ENCODE results near the gene CASP14.
A peak's percentile ranks its signal among the peaks of the same experiment; 100 is the strongest.
"Not testable (repeated sequence)": the region's sequence is repeated elsewhere in the genome, so short reads cannot be mapped to it uniquely, and the experiment has no call there.

Gene CASP14

DNA sequence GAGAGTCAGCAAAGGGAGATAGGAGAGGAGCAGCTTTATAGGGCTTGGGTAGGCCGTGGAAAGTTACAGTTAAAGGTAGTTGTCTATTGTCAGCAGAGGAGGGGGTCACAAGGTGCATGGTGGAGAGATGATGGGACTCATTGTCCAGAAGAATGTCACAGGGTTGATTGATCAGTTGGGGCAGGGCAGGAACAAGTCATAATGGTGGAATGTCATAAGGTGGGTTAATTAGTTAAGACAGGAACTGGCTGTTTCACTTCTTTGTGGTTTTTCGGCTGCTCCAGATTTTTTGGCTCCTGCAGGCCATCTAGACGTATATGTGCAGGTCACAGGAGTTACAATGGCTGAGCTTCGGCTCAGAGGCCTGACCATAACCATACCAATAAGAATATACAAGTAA lies 21.1 kb downstream of the CASP14 start:
- DNase-seq (ENCODE audit: extremely low read depth in 1 of 2, low read depth in 1 of 2): not testable (repeated sequence)

DNA sequence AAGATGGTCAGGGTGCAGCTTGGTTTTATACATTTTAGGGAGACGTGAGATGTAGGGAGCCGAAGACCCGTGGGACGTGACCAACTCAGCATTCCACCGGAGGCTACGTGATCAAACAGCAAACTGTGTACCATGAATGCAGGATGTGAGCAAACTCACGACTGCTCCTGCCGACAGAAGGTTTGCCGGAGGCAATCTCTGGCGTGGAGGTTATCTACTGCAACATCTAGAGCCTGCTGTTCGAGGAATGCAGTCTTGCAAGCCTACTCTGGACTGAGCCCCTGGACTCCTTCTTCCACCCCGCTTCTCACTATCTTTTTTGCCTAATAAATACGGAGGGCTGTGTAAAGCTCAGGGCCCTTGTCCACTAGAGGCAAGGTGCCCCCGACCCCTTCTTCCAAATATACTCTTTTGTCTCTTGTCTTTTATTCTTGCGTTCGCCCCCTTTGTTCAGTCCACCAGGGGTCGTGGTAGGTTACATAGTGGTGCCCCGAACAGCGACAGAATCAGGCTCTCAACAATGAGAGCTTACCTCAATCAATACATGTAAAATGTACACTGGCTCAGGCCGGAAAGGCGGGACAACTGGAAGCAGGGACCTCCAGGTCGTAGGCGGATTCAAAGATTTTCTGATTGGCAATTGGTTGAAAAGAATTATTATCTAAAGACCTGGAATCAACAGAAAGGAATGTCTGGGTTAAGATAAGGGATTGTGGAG lies 23.8 kb downstream of the CASP14 start:
- DNase-seq (ENCODE audit: extremely low read depth in 1 of 2, low read depth in 1 of 2): no peak

DNA sequence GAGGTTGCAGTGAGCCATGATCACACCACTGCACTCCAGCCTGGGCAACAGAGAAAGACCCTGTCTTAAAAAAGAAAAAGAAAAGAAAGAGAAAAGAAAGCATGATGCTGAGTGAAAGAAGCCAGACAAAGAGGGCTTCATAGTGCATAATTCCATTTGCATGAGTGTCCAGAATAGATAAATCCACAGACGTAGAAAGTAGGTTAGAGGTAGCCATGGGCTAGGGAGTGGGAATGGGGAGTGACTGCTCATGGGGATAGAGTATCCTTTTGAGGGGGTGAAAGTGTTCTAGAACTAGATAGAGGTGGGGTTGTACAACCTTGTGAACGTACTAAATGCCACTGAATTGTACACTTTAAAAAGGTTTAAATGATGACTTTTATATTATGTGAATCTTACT lies 25.1 kb downstream of the CASP14 start:
- no peak for DNase-seq (ENCODE audit: extremely low read depth in 1 of 2, low read depth in 1 of 2)

DNA sequence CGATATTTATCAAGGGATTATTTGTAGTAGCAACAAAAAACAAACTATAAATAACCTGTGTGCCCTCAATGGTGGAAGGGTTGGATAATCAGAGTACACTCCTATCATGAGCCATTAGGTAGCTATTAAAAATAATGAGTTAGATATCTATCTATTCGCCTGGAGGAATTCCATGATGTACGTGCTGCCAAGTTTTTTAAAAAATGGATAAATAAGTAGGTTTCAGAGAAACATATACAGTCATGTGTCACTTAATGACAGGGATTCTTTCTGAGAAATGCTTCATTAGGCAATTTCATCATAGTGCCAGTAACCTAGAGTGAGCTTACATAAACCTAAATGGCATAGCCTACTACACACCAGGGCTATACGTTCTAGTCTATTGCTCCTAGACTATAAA lies 26.5 kb downstream of the CASP14 start:
- DNase-seq (ENCODE audit: extremely low read depth in 1 of 2, low read depth in 1 of 2): no peak

DNA sequence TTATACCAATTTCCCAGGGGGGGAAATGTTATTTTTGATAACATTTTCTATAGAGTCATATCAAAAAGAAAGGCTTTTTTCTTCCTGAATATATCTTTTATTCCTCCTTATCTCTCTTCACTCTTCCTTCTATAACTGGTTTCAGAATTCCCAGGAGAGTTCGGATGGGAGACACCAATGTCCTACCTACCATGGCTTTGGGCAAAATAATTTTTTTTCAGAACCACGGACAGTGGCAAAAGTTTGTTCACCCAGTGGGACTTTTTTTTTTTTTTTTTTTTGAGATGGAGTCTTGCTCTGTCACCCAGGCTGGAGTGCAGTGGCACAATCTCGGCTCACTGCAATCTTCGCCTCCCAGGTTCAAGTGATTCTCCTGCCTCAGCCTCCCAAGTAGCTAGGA lies 30.7 kb downstream of the CASP14 start:
- not testable (repeated sequence) for DNase-seq (ENCODE audit: extremely low read depth in 1 of 2, low read depth in 1 of 2)

DNA sequence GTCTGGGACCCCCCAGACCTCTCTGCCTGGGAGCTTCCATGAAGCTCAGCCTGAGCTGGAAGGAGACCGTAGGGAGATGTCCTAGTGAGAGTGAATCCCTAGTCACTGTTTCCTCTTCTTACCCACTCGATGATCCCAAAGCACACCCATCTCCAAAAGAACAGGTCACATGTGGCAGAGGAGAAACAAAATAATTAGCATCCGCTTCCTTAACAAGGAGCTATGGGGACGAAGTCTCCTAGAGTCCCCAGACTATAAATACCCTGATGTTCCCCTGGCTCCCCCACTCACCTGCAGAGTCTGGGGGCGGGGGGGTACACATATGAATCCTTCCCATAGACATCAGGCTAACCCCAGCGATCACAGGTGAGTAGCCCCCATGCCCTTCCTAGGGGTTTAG lies 32.6 kb downstream of the CASP14 start, which contains the start of gene OR1I1:
Gene OR1I1, plus strand, starts transcription at position 301 of the 400 bp plus-strand sequence. CDS start 4,855 bp downstream, outside the sequence.
- DNase-seq (ENCODE audit: extremely low read depth in 1 of 2, low read depth in 1 of 2): no peak

DNA sequence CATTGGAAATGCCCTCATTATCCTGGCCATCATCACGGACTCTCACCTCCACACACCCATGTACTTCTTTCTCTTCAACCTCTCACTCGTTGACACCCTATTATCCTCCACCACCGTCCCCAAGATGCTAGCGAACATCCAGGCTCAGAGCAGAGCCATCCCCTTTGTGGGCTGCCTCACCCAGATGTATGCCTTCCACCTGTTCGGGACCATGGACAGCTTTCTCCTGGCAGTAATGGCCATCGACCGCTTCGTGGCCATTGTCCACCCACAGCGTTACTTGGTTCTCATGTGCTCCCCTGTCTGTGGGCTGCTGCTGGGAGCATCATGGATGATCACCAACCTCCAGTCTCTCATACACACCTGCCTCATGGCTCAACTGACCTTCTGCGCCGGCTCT lies 37.9 kb downstream of the CASP14 start:
- no peak for DNase-seq (ENCODE audit: extremely low read depth in 1 of 2, low read depth in 1 of 2)

DNA sequence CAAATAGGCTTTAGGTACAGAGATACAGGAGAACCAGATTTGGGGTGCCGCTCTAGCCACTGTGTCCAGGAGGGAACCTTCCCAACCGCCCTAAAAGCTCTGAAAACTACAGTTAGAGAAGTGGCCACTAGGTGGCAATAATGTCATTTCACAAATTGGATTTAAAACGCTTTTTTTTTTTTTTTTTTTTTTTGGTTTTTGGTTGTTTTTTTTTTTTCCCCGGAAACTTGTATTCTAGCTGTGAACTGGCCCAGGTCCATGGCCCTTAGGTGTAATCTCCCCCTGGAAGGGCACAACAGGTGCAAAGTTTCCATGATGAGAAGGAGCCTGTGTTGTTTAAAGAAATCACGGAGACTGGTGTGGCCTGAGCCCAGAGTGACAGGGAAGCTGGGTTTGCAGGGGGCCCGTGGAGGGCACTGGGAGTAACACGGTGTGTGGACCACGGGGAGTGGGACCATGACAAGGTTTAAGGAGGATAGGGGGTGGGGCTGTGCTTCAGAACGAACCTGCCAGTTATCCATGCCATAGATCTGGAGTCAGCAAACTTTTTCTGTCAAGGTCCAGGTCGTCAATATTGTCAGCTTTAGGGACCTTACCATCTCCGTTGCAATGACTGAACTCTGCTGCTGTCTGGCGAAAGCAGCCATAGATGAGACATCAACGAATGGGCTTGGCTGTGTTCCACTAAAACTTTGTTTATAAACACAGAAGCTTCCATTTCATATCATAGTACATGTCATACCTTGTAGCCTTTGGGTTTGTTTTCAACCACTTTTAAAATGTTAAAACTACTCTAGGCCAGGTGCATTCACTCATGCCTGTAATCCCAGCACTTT lies 42.9 kb downstream of the CASP14 start:
- DNase-seq (ENCODE audit: extremely low read depth in 1 of 2, low read depth in 1 of 2): no peak

DNA sequence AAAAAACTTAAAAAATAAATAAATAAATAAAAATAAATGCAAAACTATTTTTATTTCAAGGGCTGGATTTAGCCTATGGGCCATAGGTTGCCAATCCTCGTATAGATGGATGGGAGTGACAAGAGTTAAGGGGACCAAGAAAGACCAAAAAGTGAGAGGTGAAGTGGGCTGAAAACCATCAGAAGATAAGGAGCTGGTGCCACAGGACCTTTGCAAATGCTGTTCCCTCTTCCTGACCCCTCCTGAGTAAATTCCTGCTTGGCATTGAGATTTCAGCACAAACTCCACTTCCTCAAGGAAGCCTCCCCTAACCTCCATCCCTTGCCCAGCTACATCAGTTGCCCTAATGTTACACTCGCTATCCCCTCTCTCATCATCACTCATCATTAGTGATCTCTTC lies 43.7 kb downstream of the CASP14 start:
- no peak for DNase-seq (ENCODE audit: extremely low read depth in 1 of 2, low read depth in 1 of 2)

DNA sequence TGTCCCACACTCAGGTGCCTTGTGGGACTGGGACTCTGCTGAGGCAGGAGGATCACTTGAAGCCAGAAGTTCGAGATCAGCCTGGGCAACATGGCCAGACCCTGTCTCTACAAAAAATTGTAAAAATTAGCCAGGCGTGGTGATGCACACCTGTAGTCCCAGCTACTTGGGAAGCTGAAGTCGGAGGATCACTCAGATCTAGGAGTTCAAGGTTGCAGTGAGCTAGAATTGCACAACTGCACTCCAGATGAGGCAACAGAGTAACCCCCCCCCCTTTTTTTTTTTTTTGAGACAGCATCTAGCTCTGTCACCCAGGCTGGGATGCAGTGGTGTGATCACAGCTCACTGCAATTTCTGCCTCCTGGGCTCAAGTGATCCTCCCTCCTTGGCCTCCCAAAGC lies 46.9 kb downstream of the CASP14 start:
- no peak for DNase-seq (ENCODE audit: extremely low read depth in 1 of 2, low read depth in 1 of 2)

DNA sequence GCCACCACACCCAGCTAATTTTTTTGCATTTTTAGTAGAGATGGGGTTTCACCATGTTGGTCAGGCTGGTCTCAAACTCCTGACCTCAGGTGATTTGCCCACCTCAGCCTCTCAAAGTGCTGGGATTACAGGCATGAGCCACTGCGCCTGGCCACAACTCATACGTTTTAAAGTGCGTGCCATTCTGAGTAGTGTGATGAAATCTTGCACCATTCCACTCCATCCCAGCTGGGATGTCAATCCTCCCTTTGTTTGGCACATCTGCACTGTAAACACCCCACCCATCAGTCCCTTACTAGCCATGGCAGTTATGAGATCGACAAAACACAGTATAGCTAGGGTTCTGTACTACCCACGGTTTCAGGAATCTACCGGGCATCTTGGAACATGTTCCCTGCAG lies 48.7 kb downstream of the CASP14 start:
- DNase-seq (ENCODE audit: extremely low read depth in 1 of 2, low read depth in 1 of 2): not testable (repeated sequence)

DNA sequence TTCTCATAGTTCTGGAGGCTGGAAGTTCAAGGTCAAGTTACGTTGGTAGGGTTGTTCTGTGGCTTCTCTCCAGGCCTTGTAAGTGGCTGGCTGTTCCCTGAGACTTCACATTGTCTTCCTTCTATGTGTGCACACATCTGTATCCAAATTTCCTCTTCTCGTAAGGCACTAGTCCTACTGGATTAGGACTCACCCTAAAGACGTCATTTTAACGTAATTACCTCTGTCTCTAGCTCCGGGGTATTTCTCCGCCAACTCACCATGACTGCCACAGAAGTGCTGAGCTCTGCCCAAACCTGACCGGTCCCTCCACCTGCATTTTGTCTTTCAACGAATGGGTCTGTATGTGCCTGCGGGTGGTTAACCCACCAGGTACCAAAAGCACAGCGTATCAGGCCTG lies 49.2 kb downstream of the CASP14 start:
- DNase-seq (ENCODE audit: extremely low read depth in 1 of 2, low read depth in 1 of 2): no peak

DNA sequence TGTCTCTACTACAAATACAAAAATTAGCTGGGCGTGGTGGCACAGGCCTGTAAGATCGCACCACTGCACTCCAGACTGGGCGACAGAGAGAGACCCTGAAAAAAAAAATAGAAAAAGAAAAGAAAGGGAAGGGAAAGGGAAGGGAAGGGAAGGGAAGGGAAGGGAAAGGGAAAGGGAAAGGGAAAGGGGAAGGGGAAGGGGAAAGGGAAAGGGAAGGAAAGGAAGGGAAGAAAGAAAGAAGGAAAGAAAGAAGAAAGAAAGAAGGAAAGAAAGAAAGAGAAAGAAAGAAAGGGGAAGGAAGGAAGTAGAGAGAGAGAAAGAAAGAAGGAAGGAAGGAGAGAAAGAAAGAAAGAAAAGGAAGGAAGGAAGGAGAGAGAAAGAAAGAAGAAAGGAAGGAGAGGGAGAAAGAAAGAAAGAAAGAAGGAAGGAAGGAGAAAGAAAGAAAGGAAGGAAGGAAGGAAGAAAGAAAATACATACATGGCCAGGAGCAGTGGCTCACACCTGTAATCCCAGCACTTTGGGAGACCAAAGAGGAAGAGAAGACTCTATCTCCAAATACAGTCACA lies 49.8 kb downstream of the CASP14 start:
- no peak for DNase-seq (ENCODE audit: extremely low read depth in 1 of 2, low read depth in 1 of 2)

DNA sequence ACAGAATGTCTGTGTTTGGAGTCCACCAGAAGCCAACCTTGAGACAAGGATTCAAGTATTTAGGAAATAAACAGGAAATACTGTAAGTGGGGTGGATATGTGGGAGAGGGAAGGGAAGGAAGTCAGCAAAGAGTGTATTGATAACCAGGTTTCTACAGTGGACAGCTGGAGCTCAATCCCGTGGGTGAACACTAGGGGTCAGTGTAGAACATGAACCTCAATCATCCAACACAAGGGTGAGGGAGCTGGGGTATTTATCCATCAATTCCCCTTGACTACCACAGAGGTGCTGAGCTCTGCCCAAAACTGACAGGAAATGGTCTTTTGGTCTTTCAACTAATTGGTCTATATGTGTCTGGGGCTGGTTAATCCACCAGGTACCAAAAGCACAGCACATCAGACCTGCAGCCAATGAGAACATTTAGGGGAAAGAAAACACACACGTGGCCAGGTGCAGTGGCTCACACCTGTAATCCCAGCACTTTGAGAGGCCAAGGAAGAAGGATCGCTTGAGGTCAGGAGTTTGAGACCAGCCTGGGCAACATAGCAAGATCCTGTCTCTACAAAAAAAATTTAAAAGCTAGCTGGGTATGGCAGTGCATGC lies 52.3 kb downstream of the CASP14 start:
- DNase-seq (ENCODE audit: extremely low read depth in 1 of 2, low read depth in 1 of 2): peak in 1 of 2 donors; percentile 38

DNA sequence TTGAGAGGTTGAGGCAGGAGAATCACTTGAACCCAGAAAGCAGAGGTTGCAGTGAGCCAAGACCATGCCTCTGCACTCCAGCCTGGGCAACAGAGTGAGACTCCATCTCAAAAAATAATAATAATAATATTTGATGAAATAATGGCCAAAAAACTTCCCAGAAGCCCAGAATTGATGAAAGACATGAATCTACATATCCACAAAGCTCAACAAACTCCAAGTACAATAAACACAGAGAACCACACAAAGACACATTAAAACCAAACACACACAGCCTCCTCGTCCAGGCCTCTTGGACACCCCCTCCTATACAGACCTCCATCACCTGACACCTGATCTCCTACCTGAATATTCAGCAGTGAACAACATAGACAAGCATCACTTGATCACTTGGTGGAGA lies 54.7 kb downstream of the CASP14 start:
- no peak for DNase-seq (ENCODE audit: extremely low read depth in 1 of 2, low read depth in 1 of 2)

DNA sequence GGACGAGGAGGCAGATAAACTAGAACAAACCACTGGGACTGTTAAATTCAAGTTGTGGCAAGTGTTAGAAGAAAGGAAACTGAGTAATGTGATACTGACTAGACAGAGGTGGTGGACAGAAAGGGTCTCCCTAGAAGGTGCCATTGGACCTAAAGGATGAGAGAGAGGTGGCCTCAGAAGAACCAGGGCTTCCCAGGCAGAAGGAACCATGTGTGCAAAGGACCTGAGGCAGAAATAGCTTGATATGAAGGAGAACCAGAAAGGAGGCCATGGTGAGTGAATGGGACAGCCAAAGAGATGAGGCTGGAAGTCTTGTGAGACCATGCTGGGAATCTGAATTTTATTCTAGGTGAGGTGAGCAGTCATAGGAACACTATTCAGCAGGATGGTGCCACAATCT lies 55.1 kb downstream of the CASP14 start:
- DNase-seq (ENCODE audit: extremely low read depth in 1 of 2, low read depth in 1 of 2): no peak

DNA sequence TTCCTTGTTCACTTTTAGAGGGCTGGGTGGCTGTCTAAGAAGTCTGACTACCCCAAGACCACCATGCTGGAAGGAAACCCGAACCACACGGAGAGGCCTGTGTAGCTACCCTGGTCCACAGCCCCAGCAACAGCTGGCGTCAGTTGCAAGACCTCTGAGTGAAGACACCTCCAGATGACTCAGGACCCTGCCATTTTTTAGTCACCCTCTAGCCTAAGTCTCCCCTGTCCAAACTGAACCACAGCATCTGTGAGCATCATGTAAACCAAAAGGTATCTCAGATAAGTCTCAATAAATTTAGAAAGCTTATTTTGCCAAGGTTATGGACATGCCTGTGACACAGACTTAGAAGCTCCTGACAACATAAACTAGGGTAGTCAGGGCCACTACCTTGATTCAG lies 55.8 kb downstream of the CASP14 start:
- no peak for DNase-seq (ENCODE audit: extremely low read depth in 1 of 2, low read depth in 1 of 2)

DNA sequence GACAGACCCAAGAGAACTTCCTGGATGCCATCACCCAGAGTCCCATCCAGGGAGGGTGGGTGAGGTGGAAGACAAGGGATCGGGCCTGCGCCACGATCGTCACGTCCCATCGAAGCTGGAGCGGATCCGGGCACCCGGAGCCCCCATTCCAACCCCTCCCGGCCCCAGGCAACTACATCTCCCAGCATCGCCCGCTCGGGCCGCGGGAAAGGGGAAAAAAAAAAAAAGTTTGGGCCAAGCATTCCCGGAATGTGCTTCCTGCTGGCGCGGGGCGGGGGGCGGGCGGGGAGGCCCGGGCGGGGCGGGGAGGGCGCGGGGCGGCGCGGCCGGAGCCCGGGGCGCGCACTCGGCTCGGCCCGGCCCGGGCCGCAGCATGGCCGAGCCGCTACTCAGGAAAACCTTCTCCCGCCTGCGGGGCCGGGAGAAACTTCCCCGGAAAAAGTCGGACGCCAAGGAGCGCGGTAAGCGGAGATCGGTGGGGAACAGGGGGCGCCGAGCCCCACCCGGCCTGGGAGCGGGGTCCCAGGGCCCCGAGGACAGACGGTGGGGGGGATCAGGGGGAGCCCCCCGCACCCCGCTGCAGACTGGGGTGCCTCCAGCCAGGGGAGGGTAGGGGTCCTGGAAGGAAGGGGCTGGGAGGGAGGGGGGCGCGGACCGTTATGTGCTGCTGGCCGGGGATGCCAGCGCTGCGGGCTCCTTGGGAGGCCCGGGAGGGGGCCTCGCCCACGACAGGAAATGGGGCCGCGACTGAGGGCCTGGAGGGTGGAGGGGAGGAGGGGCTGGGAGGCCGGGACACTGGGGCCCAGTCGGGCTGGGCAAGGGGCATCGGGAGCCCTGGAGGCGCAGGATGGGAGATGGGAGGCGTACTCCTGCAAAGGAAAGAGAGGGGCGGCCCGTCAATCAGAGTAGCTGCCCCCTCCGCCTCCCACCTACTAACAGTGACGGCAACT lies 58.1 kb downstream of the CASP14 start, which contains the start of gene SYDE1:
Gene SYDE1, plus strand, starts transcription at position 341 of the 950 bp plus-strand sequence. Its CDS starts 33 bp downstream, at position 374.
- DNase-seq (ENCODE audit: extremely low read depth in 1 of 2, low read depth in 1 of 2): no peak

All from stimulated activated CD8-positive, alpha-beta memory T cell treated with anti-CD3 and anti-CD28 coated beads, Interleukin-7, amount 100 ng/mL, for 48 hours (primary cell).